Neuron (in vitro differentiated cells): ENCODE data around the gene PTMS.

ENCODE experiments used
- H2AFZ ChIP-seq: one replicate; pipeline ENCODE4 v1.6.1; 2013; ENCODE audit warnings: low read depth, mild to moderate bottlenecking, inconsistent platforms, low read length, moderate library complexity
- H3K27me3 ChIP-seq: one replicate; pipeline ENCODE4 v1.6.1; 2013; ENCODE audit warnings: low read length; ENCODE audit not compliant: insufficient read depth
- H3K36me3 ChIP-seq: one replicate; pipeline ENCODE4 v1.6.1; 2013; ENCODE audit warnings: low read length; ENCODE audit not compliant: insufficient read depth
- H3K4me1 ChIP-seq: one replicate; pipeline ENCODE4 v1.6.1; 2013; ENCODE audit warnings: low read length; ENCODE audit not compliant: insufficient read depth
- H3K4me3 ChIP-seq: 2 replicates; pipeline ENCODE4 v1.5.1; 2013; ENCODE audit warnings: mild to moderate bottlenecking, low read length, moderate library complexity
- H3K9me3 ChIP-seq: one replicate; pipeline ENCODE4 v1.6.1; 2013; ENCODE audit warnings: low read length

Gene PTMS

DNA sequence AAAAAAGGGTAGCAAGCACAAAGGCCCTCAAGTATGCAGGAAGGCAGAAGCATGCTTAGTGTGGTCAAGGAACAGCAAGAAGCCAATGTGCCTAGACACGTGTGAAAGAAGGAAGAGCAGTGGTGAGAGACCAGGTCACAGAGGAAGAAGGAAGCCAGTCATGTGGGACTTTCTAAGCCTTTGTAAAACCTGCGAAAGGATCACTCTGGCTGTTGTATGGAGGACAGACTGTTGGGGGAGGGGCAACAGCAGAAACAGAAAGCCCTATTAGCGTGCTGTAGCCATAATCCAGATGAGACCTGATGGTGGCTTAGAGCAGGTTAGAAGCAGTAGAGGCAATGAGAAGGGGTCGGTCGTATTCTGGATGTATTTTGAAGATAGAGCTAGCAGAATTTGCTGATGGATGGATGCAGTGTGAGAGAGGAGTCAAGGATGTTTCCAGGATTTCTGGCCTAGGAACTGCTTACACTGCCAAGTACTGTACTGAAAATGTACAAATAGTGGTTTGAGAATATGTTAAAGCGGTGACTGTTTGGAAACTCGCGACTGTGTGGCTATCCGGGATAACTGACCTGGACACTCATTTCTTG is 7.6 kb upstream of the PTMS start:
- no peak overlapping the region for H2AFZ ChIP-seq
- no peaks in the 10 kb centered on the region for H3K36me3 ChIP-seq
- H3K4me1 ChIP-seq: peaks cover 15% of the 10 kb centered on the region
- no peaks in the 10 kb centered on the region for H3K27me3 ChIP-seq
- H3K4me3 ChIP-seq: no peak overlapping the region
- H3K9me3 ChIP-seq: no peaks in the 10 kb centered on the region

DNA sequence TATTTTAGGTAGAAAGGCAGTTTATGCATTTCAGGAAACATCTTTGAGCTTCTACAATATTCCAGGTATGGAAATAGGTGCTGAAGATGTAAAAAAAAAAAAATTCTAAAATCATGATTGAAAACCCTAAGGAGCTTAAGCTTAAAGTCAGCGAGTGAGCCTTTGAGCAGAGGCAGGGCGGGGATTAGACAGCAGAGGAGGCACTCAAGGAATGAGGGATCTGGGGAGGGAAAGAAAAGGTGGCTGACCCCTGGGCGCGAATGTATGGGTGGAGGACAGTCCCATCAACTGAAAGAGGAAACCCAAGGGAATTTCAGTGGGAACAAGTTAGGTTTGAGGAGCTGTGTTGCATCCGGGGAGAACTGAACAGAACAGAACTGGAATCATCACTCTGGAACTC is 6.4 kb upstream of the PTMS start:
- Histone ChIP-seq H3K4me1 (peaks cover 14% of the 10 kb centered on the region), H3K4me3 (no peak overlapping the region), H3K36me3 (no peaks in the 10 kb centered on the region), H3K27me3 (no peaks in the 10 kb centered on the region), H2AFZ (no peak overlapping the region), H3K9me3 (no peaks in the 10 kb centered on the region)

DNA sequence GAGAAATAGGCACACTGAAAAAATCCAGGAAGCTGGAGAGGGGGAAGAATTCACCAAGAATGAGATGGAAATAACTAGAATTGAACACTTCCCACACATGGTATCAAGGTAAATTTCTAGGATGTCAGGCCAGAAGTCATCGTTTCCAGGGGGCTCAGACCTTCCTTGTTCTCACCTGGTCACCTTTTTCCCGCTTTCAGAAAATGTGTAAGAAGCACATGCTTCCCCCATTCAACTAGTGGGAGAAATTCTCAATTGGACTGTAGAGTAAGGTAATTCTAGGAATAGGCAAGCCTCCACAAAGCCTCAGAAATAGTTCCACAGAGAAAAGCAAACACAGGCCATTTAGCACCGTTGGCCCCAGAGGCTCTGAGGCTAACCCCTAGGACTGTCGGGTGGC is 2.8 kb upstream of the PTMS start:
- no peaks in the 10 kb centered on the region for H3K36me3 ChIP-seq
- H3K4me1 ChIP-seq: peaks cover 29% of the 10 kb centered on the region
- no peaks in the 10 kb centered on the region for H3K9me3 ChIP-seq
- no peak overlapping the region for H3K4me3 ChIP-seq
- H2AFZ ChIP-seq: no peak overlapping the region
- H3K27me3 ChIP-seq: no peaks in the 10 kb centered on the region

DNA sequence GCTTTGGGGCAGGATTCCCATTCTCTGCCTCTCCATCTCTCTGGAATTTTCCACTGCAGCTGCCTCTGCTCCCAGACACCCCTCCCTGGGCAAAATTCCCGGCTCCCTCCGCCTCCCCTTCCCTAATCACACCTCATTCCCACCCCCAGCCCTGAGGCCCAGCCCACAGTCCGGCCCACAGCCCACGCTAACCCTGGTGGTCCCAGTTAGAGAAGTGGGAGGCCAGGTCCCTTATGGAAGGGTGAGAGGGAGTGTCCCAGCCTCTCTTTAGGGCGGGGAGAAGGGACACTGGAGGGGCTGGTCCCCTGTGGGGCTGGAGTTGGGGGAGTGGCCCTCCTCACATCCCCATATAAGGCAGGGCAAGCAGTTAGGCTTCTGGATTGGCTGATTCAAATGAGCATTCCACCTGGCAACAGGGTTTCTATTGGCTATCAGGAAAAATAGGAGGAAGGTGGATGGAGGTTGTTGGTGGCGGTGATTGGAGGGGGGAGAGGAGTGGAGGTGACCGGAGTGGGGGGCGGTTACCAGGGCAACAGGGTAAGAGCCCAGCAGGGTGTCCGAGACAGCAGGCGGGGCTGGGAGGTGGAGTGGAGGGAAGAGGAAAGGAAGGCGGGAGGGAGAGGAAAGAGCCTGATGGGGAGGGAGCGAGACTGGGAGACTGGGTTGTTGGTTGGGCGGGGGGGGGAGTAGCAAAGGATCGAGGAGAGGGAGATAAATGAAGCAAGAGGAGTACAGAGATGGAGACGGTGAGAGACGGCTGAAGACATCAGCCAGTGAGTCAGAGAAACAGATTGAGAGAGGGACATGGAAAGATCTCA is 1.9 kb upstream of the PTMS start:
- Histone ChIP-seq H3K36me3 (peaks cover 1% of the 10 kb centered on the region), H3K4me1 (peaks cover 35% of the 10 kb centered on the region), H2AFZ (no peak overlapping the region), H3K4me3 (peak overlapping the region; percentile 61), H3K27me3 (no peaks in the 10 kb centered on the region), H3K9me3 (no peaks in the 10 kb centered on the region)

DNA sequence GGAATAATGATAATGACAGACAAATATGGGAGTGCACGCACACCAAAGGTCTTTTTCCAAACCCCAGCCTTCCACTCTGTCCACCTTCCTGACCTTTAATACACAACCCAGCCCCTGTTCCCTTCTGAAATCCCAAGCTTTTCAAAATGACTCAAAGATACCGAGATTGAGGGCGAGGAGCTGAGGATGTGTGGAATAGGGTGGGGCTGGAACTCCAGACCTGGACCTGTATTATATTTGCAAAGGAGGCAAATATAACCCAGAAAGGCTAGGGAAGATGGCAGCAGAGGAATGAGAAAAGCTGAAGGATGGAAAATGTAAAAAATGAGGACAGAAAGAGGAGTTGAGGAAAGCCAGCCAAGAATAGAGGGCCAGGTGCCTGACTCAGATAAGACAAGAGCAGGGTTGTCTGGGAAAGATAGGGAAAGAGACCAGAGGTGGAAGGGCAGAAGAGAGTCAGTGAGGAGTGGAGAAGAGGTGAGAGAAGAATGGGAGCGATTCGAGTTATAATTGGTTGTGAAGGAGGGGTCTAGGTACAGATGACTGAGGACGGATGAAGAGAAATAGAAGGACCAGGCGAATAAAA is 1.0 kb upstream of the PTMS start:
- Histone ChIP-seq H3K9me3 (no peaks in the 10 kb centered on the region), H3K4me1 (peaks cover 44% of the 10 kb centered on the region), H2AFZ (no peak overlapping the region), H3K27me3 (no peaks in the 10 kb centered on the region), H3K4me3 (peak overlapping the region; percentile 61), H3K36me3 (peaks cover 10% of the 10 kb centered on the region)

DNA sequence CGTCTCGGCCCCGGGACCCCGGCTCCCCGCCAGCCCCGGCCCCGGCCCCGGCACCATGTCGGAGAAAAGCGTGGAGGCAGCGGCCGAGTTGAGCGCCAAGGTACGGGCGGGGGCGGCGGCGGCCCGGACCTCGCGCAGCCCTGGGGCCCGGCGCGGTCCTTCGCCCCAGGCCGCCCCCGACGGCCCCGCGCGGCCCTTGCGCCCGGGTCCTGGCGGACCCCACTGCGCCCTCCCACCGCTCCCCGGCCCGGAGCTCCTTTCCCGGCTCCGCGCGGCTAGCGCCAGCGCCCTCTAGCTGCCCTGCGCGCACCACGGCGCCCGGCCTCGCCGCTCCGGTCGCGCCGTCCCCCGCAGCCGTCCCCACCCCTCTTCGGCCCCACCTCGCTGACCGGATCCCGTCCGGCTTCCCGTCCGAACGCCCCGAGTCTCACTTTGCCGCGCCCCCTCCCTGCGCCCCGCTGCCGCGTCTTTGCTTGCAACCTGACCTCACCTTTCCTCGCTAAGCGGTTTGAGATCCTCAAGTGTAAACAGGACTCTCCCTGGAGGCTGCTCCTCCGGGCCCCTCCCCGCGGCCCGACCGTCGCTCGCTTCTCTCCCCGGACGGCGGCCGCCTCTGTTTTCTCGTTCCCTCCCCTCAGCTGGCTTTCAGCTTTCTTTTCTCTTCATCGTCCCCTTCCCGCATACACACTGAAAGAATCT is 637 bp downstream of the PTMS start:
- Histone ChIP-seq H3K4me1 (peaks cover 57% of the 10 kb centered on the region), H3K27me3 (no peaks in the 10 kb centered on the region), H2AFZ (no peak overlapping the region), H3K36me3 (peaks cover 25% of the 10 kb centered on the region), H3K4me3 (peak overlapping the region; percentile 61), H3K9me3 (no peaks in the 10 kb centered on the region)

DNA sequence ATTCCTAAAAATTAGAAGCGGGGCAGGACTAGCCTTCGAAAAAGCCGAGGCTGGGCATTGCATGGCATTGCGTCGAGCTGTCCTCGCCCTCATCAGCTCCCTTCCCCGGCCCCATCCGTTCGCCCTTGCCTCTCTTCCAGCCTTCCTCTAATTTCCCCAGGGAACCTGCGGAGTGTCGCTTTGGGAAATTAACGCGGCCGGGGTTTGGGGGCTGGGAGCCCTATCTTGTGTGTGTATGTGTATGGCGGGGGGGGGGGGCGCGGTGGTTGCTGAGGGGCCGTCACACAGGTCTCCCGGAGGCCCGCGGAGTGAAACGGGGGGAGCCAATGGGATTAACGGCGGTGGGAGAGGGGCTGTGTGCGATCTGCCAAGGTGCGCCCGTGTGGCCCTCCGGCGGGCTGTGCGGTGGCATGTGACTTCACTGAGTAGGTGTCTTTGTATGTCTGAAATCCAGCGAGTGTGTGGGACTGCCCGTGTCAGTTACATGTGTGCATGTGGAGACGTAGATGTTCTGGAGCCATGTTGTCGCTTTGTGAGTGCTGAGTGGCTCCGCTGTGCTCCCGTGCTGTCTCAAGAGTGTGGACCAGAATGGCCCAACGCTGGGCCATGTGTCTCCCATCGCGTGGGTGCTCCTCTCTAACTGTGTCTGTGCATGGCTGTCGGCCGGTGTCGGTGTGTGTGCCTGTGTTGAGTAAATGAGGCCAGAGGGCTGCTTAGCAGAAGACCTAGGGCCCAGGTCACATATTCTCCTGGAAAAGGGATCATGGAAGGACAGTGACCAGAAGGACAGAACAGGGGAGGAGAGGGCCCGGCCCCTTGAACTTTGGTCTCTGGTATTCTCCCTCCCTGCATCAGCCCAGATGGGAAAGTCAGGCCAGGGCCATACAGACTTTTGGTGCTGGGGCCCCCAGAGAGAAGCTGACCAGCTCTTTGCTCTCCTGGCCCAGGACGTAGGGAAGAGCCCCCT is 1.5 kb downstream of the PTMS start:
- Histone ChIP-seq H2AFZ (no peak overlapping the region), H3K4me3 (peak overlapping the region; percentile 61), H3K9me3 (no peaks in the 10 kb centered on the region), H3K4me1 (peaks cover 57% of the 10 kb centered on the region), H3K36me3 (peaks cover 26% of the 10 kb centered on the region), H3K27me3 (no peaks in the 10 kb centered on the region)

DNA sequence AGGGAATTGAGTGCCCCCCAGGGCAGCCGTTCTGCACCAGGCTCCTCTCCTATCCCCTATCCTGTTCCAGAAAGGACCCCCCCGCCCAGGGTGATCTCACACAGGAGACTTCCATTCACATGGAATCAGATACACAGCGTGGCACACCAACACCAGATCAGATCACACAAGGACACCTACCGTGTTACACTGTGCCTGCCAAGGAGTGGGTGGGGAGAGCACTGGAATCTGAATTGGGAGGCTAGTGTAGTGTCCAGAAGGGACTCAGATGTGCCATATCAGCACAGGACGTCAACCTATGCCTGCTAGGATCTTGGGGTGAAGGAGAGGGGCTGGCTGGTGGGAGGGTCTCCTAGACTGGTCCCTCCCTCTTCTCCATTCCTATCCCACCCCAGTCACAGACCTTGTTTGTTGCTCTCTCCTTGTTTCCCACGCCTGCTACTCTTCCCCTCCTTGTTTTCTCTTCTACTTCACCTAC is 2.3 kb downstream of the PTMS start:
- Histone ChIP-seq H3K9me3 (no peaks in the 10 kb centered on the region), H3K4me1 (peaks cover 54% of the 10 kb centered on the region), H3K36me3 (peaks cover 26% of the 10 kb centered on the region), H2AFZ (no peak overlapping the region), H3K4me3 (peak overlapping the region; percentile 61), H3K27me3 (no peaks in the 10 kb centered on the region)

DNA sequence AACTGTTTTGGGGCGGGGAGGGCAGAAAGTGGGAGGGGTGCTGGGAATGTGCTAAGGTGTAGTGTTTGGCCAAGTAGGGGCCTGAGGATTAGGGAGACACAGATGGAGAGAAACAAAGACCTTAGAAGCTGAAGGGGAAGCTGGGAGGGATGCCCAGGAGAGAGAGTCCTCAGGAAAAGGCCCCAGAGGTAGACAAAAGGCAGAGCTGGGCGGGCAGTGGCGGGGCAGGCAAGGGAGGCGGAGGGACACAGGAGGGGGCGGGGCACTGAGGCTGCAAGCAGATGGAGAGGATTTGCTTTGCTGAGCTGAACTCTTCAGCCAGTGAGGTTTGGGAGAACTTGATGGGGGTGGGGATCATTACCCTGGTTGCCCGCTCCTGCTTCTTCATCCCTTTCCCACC is 2.8 kb downstream of the PTMS start:
- H2AFZ ChIP-seq: no peak overlapping the region

DNA sequence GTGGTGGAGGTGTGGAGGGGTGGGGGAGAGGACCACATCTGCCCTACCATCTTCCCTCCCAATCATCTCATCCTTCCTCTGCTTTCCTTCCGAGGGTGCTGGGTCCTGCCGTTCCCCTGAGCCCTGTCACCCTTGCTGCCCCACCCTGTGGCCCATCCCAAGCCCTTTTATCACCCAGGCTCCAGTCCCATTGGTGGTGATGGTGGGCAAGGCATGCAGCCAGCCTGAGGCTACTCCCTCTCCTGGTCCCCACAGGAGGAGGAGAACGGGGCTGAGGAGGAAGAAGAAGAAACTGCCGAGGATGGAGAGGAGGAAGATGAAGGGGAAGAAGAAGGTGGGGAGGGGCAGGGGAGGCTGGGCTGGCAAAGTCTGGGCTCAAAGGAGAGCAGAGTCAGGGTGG is 3.5 kb downstream of the PTMS start:
- peaks cover 27% of the 10 kb centered on the region for H3K36me3 ChIP-seq
- H3K4me1 ChIP-seq: peaks cover 45% of the 10 kb centered on the region
- no peak overlapping the region for H2AFZ ChIP-seq
- peak overlapping the region; percentile 61 for H3K4me3 ChIP-seq
- no peaks in the 10 kb centered on the region for H3K27me3 ChIP-seq
- no peaks in the 10 kb centered on the region for H3K9me3 ChIP-seq

More for the DNA sequence above, 2.8 kb downstream of the PTMS start:
- peak overlapping the region; percentile 61 for H3K4me3 ChIP-seq
- no peaks in the 10 kb centered on the region for H3K27me3 ChIP-seq
- peaks cover 49% of the 10 kb centered on the region for H3K4me1 ChIP-seq
- H3K36me3 ChIP-seq: peaks cover 26% of the 10 kb centered on the region
- H3K9me3 ChIP-seq: no peaks in the 10 kb centered on the region

DNA sequence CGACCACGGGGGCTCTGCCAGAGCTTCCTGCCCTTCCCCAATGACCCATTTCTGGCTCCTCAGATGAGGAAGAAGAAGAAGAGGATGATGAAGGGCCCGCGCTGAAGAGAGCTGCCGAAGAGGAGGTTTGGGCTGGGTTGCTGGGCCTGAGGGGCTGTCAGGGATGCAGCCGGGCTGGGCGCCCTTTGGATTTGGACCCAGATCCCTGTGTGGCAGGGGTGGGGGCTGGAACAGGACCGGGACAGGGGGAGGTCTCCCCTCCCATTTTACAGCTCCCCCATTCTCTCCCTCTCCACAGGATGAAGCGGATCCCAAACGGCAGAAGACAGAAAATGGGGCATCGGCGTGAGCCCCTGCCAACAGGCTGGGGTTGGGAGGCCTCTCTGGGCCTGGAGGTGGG is 3.9 kb downstream of the PTMS start:
- Histone ChIP-seq H3K4me1 (peaks cover 41% of the 10 kb centered on the region), H3K36me3 (peaks cover 31% of the 10 kb centered on the region), H3K9me3 (no peaks in the 10 kb centered on the region), H3K27me3 (no peaks in the 10 kb centered on the region), H2AFZ (no peak overlapping the region), H3K4me3 (no peak overlapping the region)

DNA sequence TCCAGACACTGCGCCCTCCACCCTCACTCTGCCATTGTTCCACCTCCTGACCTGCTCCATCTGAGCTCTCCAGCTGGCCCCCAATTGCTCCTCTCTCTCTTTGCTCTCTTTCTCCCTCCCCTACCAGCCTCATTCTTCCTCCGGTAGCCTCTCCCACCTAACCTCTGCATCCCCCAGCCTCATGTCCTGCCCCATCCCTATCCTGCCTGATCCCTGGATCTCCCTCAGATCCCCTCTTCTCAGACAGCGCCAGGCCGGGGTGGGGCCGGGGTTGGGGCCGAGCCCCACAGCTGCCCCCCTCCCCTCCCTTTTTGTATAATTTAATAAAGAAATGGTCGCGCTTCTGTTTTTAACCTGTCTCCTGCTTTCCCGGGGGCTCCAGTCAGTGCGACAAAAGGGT is 4.4 kb downstream of the PTMS start:
- no peak overlapping the region for H2AFZ ChIP-seq
- H3K4me3 ChIP-seq: no peak overlapping the region
- H3K4me1 ChIP-seq: peaks cover 36% of the 10 kb centered on the region
- H3K27me3 ChIP-seq: no peaks in the 10 kb centered on the region
- H3K9me3 ChIP-seq: no peaks in the 10 kb centered on the region
- peaks cover 36% of the 10 kb centered on the region for H3K36me3 ChIP-seq
